K562 (cell line): Measurements from ENCODE around the gene TBC1D12.

Source experiments
- CREB1 ChIP-seq, 2 experiments: sonication (generic) in 1 of 2; formaldehyde crosslinking in 1 of 2; IDR thresholded peaks; 2 replicates each; pipeline versions ENCODE4 v1.6.1 to v1.8.0; 2012 to 2022; ENCODE audit warnings: inconsistent platforms in 1 of 2, mild to moderate bottlenecking in 1 of 2, missing genetic modification reagents in 1 of 2, moderate library complexity in 1 of 2
- HLTF ChIP-seq: fragments of 450-650 bp; IDR thresholded peaks from 2 replicates; pipeline ENCODE4 v1.6.1; 2016
- MAFK ChIP-seq: IDR thresholded peaks from 2 replicates; pipeline ENCODE4 v1.6.1; 2011; ENCODE audit warnings: low read length, improper control_type of control experiment
- PRDM10 ChIP-seq: fragments of 450-650 bp; IDR thresholded peaks from 2 replicates; pipeline ENCODE4 v1.6.1; 2018; ENCODE audit not compliant: partially characterized antibody
- SIN3B ChIP-seq: fragments of 450-650 bp; IDR thresholded peaks from 2 replicates; pipeline ENCODE4 v1.6.1; 2017; ENCODE audit warnings: low read depth, mild to moderate bottlenecking, moderate library complexity
- SP1 ChIP-seq: sonication (generic); formaldehyde crosslinking; IDR thresholded peaks from 2 replicates; pipeline ENCODE4 v1.8.1; 2022; ENCODE audit warnings: mild to moderate bottlenecking, missing genetic modification reagents
- STAG1 ChIP-seq: sonication (generic); formaldehyde crosslinking; IDR thresholded peaks from 2 replicates; pipeline ENCODE4 v1.5.0; 2020; ENCODE audit warnings: missing genetic modification reagents, borderline replicate concordance
- YBX1 ChIP-seq: fragments of 450-650 bp; IDR thresholded peaks from 2 replicates; pipeline ENCODE4 v1.7.1; 2016; ENCODE audit warnings: mild to moderate bottlenecking
- ZNF274 ChIP-seq: IDR thresholded peaks from 2 replicates; pipeline ENCODE4 v1.6.1; 2011; ENCODE audit warnings: low read depth, mild to moderate bottlenecking, low read length, moderate library complexity, borderline replicate concordance
- TF ChIP-seq, protein P1 (sequence below): sonication (generic); formaldehyde crosslinking; IDR thresholded peaks from 2 replicates; pipeline ENCODE4 v1.8.0; 2022; ENCODE audit warnings: mild to moderate bottlenecking, missing genetic modification reagents

DNA sequence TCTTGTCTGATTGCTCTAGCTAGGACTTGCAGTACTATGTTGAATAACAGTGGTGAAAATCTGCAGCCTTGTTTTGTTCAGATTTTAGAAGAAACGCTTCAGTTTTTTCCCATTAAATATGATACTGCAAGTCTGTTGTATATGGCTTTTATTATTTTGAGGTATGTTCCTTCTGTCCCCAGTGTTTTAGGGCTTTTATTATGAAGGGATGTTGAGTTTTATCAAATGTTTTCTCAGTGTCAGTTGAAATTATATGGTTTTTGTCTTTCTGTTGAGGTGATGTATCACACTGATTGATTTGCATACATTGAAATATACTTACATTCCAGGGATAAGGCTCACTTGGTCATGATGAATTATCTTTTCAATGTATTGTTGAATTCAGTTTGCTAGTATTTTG, 82.8 kb downstream of the TBC1D12 start:
- TF ChIP-seq YBX1 (no peak), PRDM10 (no peak), CREB1 (IDR thresholded peaks at IDR 0.05) (no peak), CREB1 (CRISPR knock-in tag; IDR thresholded peaks at IDR 0.05) (no peak), ZNF274 (no peak), HLTF (no peak), STAG1 (CRISPR knock-in tag) (no peak), SP1 (CRISPR knock-in tag) (no peak), SIN3B (no peak), MAFK (no peak)
- TF ChIP-seq, protein P1, sequence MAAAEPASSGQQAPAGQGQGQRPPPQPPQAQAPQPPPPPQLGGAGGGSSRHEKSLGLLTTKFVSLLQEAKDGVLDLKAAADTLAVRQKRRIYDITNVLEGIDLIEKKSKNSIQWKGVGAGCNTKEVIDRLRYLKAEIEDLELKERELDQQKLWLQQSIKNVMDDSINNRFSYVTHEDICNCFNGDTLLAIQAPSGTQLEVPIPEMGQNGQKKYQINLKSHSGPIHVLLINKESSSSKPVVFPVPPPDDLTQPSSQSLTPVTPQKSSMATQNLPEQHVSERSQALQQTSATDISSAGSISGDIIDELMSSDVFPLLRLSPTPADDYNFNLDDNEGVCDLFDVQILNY (CRISPR knock-in tag): no peak
